ENCODE measurements around the gene RUNDC3A. TPM values are rescaled to one million over a fixed set of nuclear protein-coding genes. Genes with fewer than 3 reads are reported as not detected.

The RUNDC3A gene
- total RNA-seq, 1 donor from 2014 or later: 2.0 TPM

DNA sequence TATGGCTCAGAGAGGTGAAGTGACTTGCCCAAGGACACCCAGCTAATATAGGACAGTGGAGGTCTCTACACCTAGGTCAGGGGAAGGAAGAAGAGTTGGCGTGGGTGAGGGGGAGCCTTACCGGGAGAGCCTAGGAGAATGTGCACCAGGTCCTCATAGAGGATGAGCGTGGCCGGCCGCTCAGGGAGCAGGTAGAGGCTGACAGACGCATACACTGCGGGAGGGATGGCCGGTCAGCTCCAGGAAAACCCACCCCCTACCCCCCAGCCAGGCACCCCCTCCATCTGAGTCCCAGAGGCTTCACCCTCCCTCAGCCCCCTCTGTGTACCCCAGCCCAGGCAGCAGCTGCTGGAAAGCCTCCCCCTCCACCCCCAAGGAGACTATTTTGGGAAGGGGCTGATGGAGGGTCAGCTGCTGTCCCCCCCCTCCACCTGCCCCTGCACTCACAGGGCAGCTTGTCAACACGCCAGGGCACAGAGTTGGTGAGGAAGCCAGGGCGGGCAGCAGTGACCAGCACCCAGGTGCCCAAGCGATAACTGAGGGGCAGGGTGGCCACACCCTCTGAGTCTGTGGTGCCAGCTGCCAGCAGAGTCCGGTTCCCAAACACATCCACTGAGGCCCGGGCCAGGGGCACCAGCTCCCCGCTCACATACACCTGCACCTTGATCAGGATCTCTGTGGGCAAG is 51.2 kb downstream of the RUNDC3A start:
- no peak overlapping the region for H3K27ac Mint-ChIP-seq (ENCODE audit: unreplicated experiment)
- no peaks in the 10 kb centered on the region for H3K9me3 Mint-ChIP-seq (ENCODE audit: unreplicated experiment)
- peaks cover 6% of the 10 kb centered on the region for H3K79me2 ChIP-seq (ENCODE audit: insufficient read depth, low read length)
- peaks cover 9% of the 10 kb centered on the region for H3K36me3 Mint-ChIP-seq (ENCODE audit: low read depth, unreplicated experiment)
- H4K20me1 ChIP-seq (ENCODE audit: insufficient read depth, low read length): peaks cover 49% of the 10 kb centered on the region
- H3K27ac ChIP-seq (ENCODE audit: low read depth, low read length): no peak overlapping the region
- H3K36me3 ChIP-seq (ENCODE audit: insufficient read depth, low read length): no peaks in the 10 kb centered on the region
- peaks cover 18% of the 10 kb centered on the region for H3K4me1 ChIP-seq (ENCODE audit: insufficient read depth, low read length)
- no peak overlapping the region for H3K9ac ChIP-seq (ENCODE audit: low read length)
- H3K4me3 ChIP-seq (ENCODE audit: insufficient read depth, low read depth, low read length): no peak overlapping the region
- no peaks in the 10 kb centered on the region for H3K27me3 ChIP-seq (ENCODE audit: insufficient read depth, low read length)
- no peaks in the 10 kb centered on the region for H3K9me3 ChIP-seq (ENCODE audit: insufficient read depth, low read depth, low read length)
- H3K4me1 Mint-ChIP-seq (ENCODE audit: low read depth, unreplicated experiment): peaks cover 15% of the 10 kb centered on the region
- no peak for TF ChIP-seq CTCF (IDR thresholded peaks at IDR 0.05; ENCODE audit: insufficient read depth, low read depth, low read length)
- TF ChIP-seq EZH2 (IDR thresholded peaks at IDR 0.05; ENCODE audit: insufficient read depth, low read length): no peak
- FAIRE-seq (no peak), DNase-seq (ENCODE audit: low read depth) (no peak)
- H3K27me3 Mint-ChIP-seq (ENCODE audit: low read depth, unreplicated experiment): no peaks in the 10 kb centered on the region
- H3K4me2 ChIP-seq (ENCODE audit: low read length): no peak overlapping the region
- no peak overlapping the region for H2AFZ ChIP-seq (ENCODE audit: low read depth, low read length)
- no peak overlapping the region for H3K4me3 Mint-ChIP-seq (ENCODE audit: unreplicated experiment)

DNA sequence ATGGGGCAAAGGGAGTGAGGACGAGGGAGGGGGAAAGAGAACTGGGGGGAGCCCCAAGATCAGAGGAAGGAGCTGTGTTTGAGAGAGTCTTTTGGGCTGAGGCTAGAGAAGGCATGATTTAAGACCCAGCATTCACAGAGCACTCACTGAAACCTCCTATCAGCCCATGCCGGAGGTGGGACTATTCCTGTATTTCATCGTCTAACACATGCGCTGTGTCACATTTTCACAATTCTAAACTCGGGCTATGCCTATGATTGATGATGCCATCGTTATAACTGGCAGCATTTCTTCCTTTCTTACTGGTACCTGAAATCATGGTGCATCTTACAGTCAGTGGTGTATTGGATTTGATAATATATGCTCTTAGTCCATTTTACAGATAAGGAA is 51.7 kb downstream of the RUNDC3A start:
- DNase-seq (ENCODE audit: low read depth) (no peak), FAIRE-seq (no peak)
- H2AFZ ChIP-seq (ENCODE audit: low read depth, low read length): no peak overlapping the region
- H3K4me1 ChIP-seq (ENCODE audit: insufficient read depth, low read length): peaks cover 18% of the 10 kb centered on the region
- Mint-ChIP-seq H3K9me3 (ENCODE audit: unreplicated experiment) (no peaks in the 10 kb centered on the region), H3K27me3 (ENCODE audit: low read depth, unreplicated experiment) (peaks cover 2% of the 10 kb centered on the region), H3K4me3 (ENCODE audit: unreplicated experiment) (no peak overlapping the region), H3K36me3 (ENCODE audit: low read depth, unreplicated experiment) (peaks cover 8% of the 10 kb centered on the region), H3K4me1 (ENCODE audit: low read depth, unreplicated experiment) (peaks cover 15% of the 10 kb centered on the region), H3K27ac (ENCODE audit: unreplicated experiment) (no peak overlapping the region)
- peaks cover 49% of the 10 kb centered on the region for H4K20me1 ChIP-seq (ENCODE audit: insufficient read depth, low read length)
- H3K27me3 ChIP-seq (ENCODE audit: insufficient read depth, low read length): no peaks in the 10 kb centered on the region
- no peak overlapping the region for H3K9ac ChIP-seq (ENCODE audit: low read length)
- no peaks in the 10 kb centered on the region for H3K36me3 ChIP-seq (ENCODE audit: insufficient read depth, low read length)
- TF ChIP-seq CTCF (IDR thresholded peaks at IDR 0.05; ENCODE audit: insufficient read depth, low read depth, low read length) (no peak), EZH2 (IDR thresholded peaks at IDR 0.05; ENCODE audit: insufficient read depth, low read length) (no peak)
- H3K4me3 ChIP-seq (ENCODE audit: insufficient read depth, low read depth, low read length): no peak overlapping the region
- H3K79me2 ChIP-seq (ENCODE audit: insufficient read depth, low read length): peaks cover 6% of the 10 kb centered on the region
- no peak overlapping the region for H3K4me2 ChIP-seq (ENCODE audit: low read length)
- no peak overlapping the region for H3K27ac ChIP-seq (ENCODE audit: low read depth, low read length)
- H3K9me3 ChIP-seq (ENCODE audit: insufficient read depth, low read depth, low read length): no peaks in the 10 kb centered on the region

GRCh38 chr17:44360826-44361225 is 52.4 kb downstream of the RUNDC3A start:
- peak overlapping the region; percentile 62 for H3K27ac Mint-ChIP-seq (ENCODE audit: unreplicated experiment)
- no peaks in the 10 kb centered on the region for H3K36me3 ChIP-seq (ENCODE audit: insufficient read depth, low read length)

More at GRCh38 chr17:44360826-44361225, 52.4 kb downstream of the RUNDC3A start:
- H3K79me2 ChIP-seq (ENCODE audit: insufficient read depth, low read length): peaks cover 6% of the 10 kb centered on the region
- H3K4me1 ChIP-seq (ENCODE audit: insufficient read depth, low read length): peaks cover 18% of the 10 kb centered on the region
- no peak overlapping the region for H3K27ac ChIP-seq (ENCODE audit: low read depth, low read length)
- Mint-ChIP-seq H3K9me3 (ENCODE audit: unreplicated experiment) (no peaks in the 10 kb centered on the region), H3K4me3 (ENCODE audit: unreplicated experiment) (peak overlapping the region; percentile 70), H3K4me1 (ENCODE audit: low read depth, unreplicated experiment) (peaks cover 15% of the 10 kb centered on the region), H3K27me3 (ENCODE audit: low read depth, unreplicated experiment) (peaks cover 7% of the 10 kb centered on the region), H3K36me3 (ENCODE audit: low read depth, unreplicated experiment) (peaks cover 2% of the 10 kb centered on the region)
- no peaks in the 10 kb centered on the region for H3K9me3 ChIP-seq (ENCODE audit: insufficient read depth, low read depth, low read length)
- no peak overlapping the region for H3K9ac ChIP-seq (ENCODE audit: low read length)
- peaks cover 45% of the 10 kb centered on the region for H4K20me1 ChIP-seq (ENCODE audit: insufficient read depth, low read length)
- H2AFZ ChIP-seq (ENCODE audit: low read depth, low read length): no peak overlapping the region
- H3K27me3 ChIP-seq (ENCODE audit: insufficient read depth, low read length): peaks cover 4% of the 10 kb centered on the region
- DNase-seq (ENCODE audit: low read depth) (no peak), FAIRE-seq (no peak)
- TF ChIP-seq EZH2 (IDR thresholded peaks at IDR 0.05; ENCODE audit: insufficient read depth, low read length) (no peak), CTCF (IDR thresholded peaks at IDR 0.05; ENCODE audit: insufficient read depth, low read depth, low read length) (no peak)
- H3K4me3 ChIP-seq (ENCODE audit: insufficient read depth, low read depth, low read length): no peak overlapping the region
- peak overlapping the region; percentile 11 for H3K4me2 ChIP-seq (ENCODE audit: low read length)

Data from astrocyte (in vitro differentiated cells and primary cell).